OCI-LY3 (cell line): ENCODE results near the gene OR6C6.

ENCODE experiments used
- H2AFZ ChIP-seq: fragments of 200-600, 300-600 bp; shearing (Covaris generic); 2 replicates; pipeline ENCODE4 v1.6.0; 2014; ENCODE audit warnings: antibody characterized with exemption, low read depth, low read length
- H3K27ac ChIP-seq: fragments of 200-600, 300-600 bp; sonication (generic); 2 replicates; pipeline ENCODE4 v1.5.1; 2014; ENCODE audit warnings: mild to moderate bottlenecking, low read length, moderate library complexity, mixed read lengths
- H3K27me3 ChIP-seq: fragments of 200-600, 300-600 bp; sonication (generic); 2 replicates; pipeline ENCODE4 v1.6.1; 2014; ENCODE audit warnings: low read depth, low read length, mixed read lengths
- H3K36me3 ChIP-seq: fragments of 200-600, 300-600 bp; sonication (generic); replicated peaks from 2 replicates; pipeline ENCODE3; 2014; ENCODE audit warnings: low read depth, low read length, mixed read lengths
- H3K4me1 ChIP-seq: fragments of 300-600, 200-600 bp; sonication (generic); 2 replicates; pipeline ENCODE4 v1.6.1; 2014; ENCODE audit warnings: low read length, mixed read lengths
- H3K4me2 ChIP-seq: fragments of 200-600, 300-600 bp; sonication (generic); 2 replicates; pipeline ENCODE4 v1.6.1; 2014; ENCODE audit warnings: low read length, mixed read lengths
- H3K4me3 ChIP-seq: fragments of 300-600, 200-600 bp; sonication (generic); 2 replicates; pipeline ENCODE4 v1.5.1; 2014; ENCODE audit warnings: antibody characterized with exemption, mild to moderate bottlenecking, low read length, moderate library complexity
- H3K79me2 ChIP-seq: fragments of 300-600, 200-600 bp; shearing (Covaris generic); 2 replicates; pipeline ENCODE4 v1.6.1; 2014; ENCODE audit warnings: mild to moderate bottlenecking, low read length, mixed read lengths
- H3K9ac ChIP-seq: fragments of 300-600, 200-600 bp; shearing (Covaris generic); 2 replicates; pipeline ENCODE4 v1.6.0; 2014; ENCODE audit warnings: mild to moderate bottlenecking, low read length, moderate library complexity
- H3K9me3 ChIP-seq: fragments of 200-600, 300-600 bp; shearing (Covaris generic); 2 replicates; pipeline ENCODE4 v1.6.1; 2014; ENCODE audit warnings: low read length, mixed read lengths; ENCODE audit not compliant: insufficient read depth
- H4K20me1 ChIP-seq: fragments of 200-600, 300-600 bp; sonication (generic); 2 replicates; pipeline ENCODE4 v1.6.1; 2016; ENCODE audit warnings: low read length, mixed read lengths; ENCODE audit not compliant: insufficient read depth
- EZH2phosphoT487 ChIP-seq: fragments of 200-600 bp; shearing (Covaris generic); IDR thresholded peaks from 2 replicates; pipeline ENCODE4 v1.6.1; 2018; ENCODE audit warnings: antibody characterized with exemption, mixed run types, low read depth
- TF ChIP-seq, protein P1 (sequence below): fragments of 200-600, 300-600 bp; sonication (generic); IDR thresholded peaks from 2 replicates; pipeline ENCODE4 v1.5.1; 2014; ENCODE audit warnings: antibody characterized with exemption, low read length, low read depth

Gene OR6C6

DNA sequence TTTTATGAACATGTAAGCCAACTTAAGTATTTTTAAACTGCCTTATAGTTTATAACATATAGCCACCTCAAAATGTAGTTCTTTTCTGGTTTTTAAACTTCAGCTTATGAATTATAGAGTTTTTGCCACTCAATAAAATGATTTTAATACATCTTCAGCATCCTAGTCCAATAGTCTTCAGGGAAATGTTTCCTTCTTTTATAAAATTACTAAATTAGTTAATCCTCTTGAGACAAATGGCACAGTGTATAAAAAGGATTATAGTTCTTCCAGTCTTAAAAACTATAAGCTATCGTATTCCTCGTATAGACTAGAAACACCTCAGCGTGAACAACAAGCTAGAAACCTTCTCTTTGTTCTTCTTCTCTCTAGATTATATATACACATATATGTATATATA lies 52.1 kb downstream of the OR6C6 start, which contains the start of gene OR6C74:
TSS of gene OR6C74 (plus strand) at position 301 of the 400 bp plus-strand sequence. CDS start 2,679 bp downstream, outside the sequence.
- no peaks in the 10 kb centered on the region for H3K79me2 ChIP-seq
- peaks cover 24% of the 10 kb centered on the region for H3K27me3 ChIP-seq
- H3K36me3 ChIP-seq, result no peaks in the 10 kb centered on the region
- TF ChIP-seq, protein P1, sequence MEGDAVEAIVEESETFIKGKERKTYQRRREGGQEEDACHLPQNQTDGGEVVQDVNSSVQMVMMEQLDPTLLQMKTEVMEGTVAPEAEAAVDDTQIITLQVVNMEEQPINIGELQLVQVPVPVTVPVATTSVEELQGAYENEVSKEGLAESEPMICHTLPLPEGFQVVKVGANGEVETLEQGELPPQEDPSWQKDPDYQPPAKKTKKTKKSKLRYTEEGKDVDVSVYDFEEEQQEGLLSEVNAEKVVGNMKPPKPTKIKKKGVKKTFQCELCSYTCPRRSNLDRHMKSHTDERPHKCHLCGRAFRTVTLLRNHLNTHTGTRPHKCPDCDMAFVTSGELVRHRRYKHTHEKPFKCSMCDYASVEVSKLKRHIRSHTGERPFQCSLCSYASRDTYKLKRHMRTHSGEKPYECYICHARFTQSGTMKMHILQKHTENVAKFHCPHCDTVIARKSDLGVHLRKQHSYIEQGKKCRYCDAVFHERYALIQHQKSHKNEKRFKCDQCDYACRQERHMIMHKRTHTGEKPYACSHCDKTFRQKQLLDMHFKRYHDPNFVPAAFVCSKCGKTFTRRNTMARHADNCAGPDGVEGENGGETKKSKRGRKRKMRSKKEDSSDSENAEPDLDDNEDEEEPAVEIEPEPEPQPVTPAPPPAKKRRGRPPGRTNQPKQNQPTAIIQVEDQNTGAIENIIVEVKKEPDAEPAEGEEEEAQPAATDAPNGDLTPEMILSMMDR, result no peak
- TF ChIP-seq EZH2phosphoT487, result no peak
- no peaks in the 10 kb centered on the region for H3K4me1 ChIP-seq
- H4K20me1 ChIP-seq, result no peaks in the 10 kb centered on the region
- no peak within 1 kb of the TSS for H3K4me2 ChIP-seq
- H2AFZ ChIP-seq, result no peak within 1 kb of the TSS
- no peak within 1 kb of the TSS for H3K9ac ChIP-seq
- H3K4me3 ChIP-seq, result no peak within 1 kb of the TSS
- no peaks in the 10 kb centered on the region for H3K9me3 ChIP-seq
- H3K27ac ChIP-seq, result no peak within 1 kb of the TSS
